Mesenteric fat pad (tissue), 1 donor: ENCODE results near the gene GRIA3. TPM values are rescaled to one million over a fixed set of nuclear protein-coding genes. Genes with fewer than 3 reads are reported as not detected.
"Not testable (repeated sequence)": the region's sequence is repeated elsewhere in the genome, so short reads cannot be mapped to it uniquely, and the experiment has no call there.

ENCODE experiments used
- DNase-seq: peaks from one replicate; pipeline ENCODE4 v3.0.0-alpha.2; 2020; ENCODE audit warnings: low spot score
- total RNA-seq: library from RNA; stranded (reverse); fragmentation: NEBNext Ultra II Directional; extraction: Animal tissue kit (Norgen Biotek cat#: 25700); gene quantifications from one replicate; pipeline ENCODE4 v1.2.1, GENCODE V29; 2021
- donor health status: DM: yes; HTN: yes; CAD: no.

GRIA3 gene
- total RNA-seq, 1 donor from 2014 or later: 0.71 TPM

- no peak for DNase-seq
Measured at GRCh38 chrX:123271902-123272301, 87.8 kb downstream of the GRIA3 start.

- no peak for DNase-seq
Measured at GRCh38 chrX:123272630-123273029, 88.6 kb downstream of the GRIA3 start.

- DNase-seq: no peak
Measured at GRCh38 chrX:123274796-123275195, 90.7 kb downstream of the GRIA3 start.

- no peak for DNase-seq
Measured at GRCh38 chrX:123277347-123277746, 93.3 kb downstream of the GRIA3 start.

- DNase-seq: no peak
Measured at GRCh38 chrX:123277821-123278220, 93.7 kb downstream of the GRIA3 start.

- DNase-seq: no peak
Measured at GRCh38 chrX:123282241-123282640, 98.2 kb downstream of the GRIA3 start.

GRCh38 chrX:123283407-123283806 lies 99.3 kb downstream of the GRIA3 start:
- DNase-seq: not testable (repeated sequence)

- DNase-seq: no peak
Measured at GRCh38 chrX:123291623-123292022, 107.5 kb downstream of the GRIA3 start.

- no peak for DNase-seq
Measured at GRCh38 chrX:123298026-123298425, 113.9 kb downstream of the GRIA3 start.

GRCh38 chrX:123303429-123303828 lies 119.4 kb downstream of the GRIA3 start:
- no peak for DNase-seq

- DNase-seq: no peak
Measured at GRCh38 chrX:123308658-123309057, 124.6 kb downstream of the GRIA3 start.

GRCh38 chrX:123310112-123310511 lies 126.0 kb downstream of the GRIA3 start:
- no peak for DNase-seq

GRCh38 chrX:123311486-123311885 lies 127.4 kb downstream of the GRIA3 start:
- DNase-seq: no peak

GRCh38 chrX:123313486-123313885 lies 129.4 kb downstream of the GRIA3 start:
- no peak for DNase-seq

GRCh38 chrX:123320622-123321021 lies 136.5 kb downstream of the GRIA3 start:
- DNase-seq: no peak

- no peak for DNase-seq
Measured at GRCh38 chrX:123322536-123322935, 138.5 kb downstream of the GRIA3 start.

- DNase-seq: no peak
Measured at GRCh38 chrX:123324625-123325024, 140.5 kb downstream of the GRIA3 start.

- DNase-seq: no peak
Measured at GRCh38 chrX:123330229-123330942, 146.3 kb downstream of the GRIA3 start.

GRCh38 chrX:123331349-123331748 lies 147.3 kb downstream of the GRIA3 start:
- DNase-seq: no peak

- DNase-seq: no peak
Measured at GRCh38 chrX:123331859-123332258, 147.8 kb downstream of the GRIA3 start.

GRCh38 chrX:123336666-123337065 lies 152.6 kb downstream of the GRIA3 start:
- no peak for DNase-seq

- no peak for DNase-seq
Measured at GRCh38 chrX:123337886-123338639, 154.0 kb downstream of the GRIA3 start.
